ENCODE measurements around the gene KIF27. TPM values are rescaled to one million over a fixed set of nuclear protein-coding genes. Genes with fewer than 3 reads are reported as not detected.
A peak's percentile ranks its signal among the peaks of the same experiment; 100 is the strongest.

Gene KIF27
- total RNA-seq, 1 donor from 2014 or later: 16.4 TPM

- Mint-ChIP-seq H3K9me3 (peaks cover 3% of the 10 kb centered on the region), H3K27me3 (ENCODE audit: insufficient read depth, low read depth) (no peaks in the 10 kb centered on the region), H3K36me3 (peaks cover 20% of the 10 kb centered on the region), H3K4me1 (no peaks in the 10 kb centered on the region), H3K4me3 (no peak overlapping the region), H3K27ac (no peak overlapping the region)
- Histone ChIP-seq H4K20me1 (ENCODE audit: low read depth) (no peaks in the 10 kb centered on the region), H3K9me3 (ENCODE audit: low read depth) (no peaks in the 10 kb centered on the region), H3K4me1 (no peaks in the 10 kb centered on the region), H3K36me3 (peaks cover 11% of the 10 kb centered on the region), H3K79me2 (ENCODE audit: low read depth) (no peaks in the 10 kb centered on the region), H3K4me3 (no peak overlapping the region), H3F3A (ENCODE audit: low read depth) (no peaks in the 10 kb centered on the region), H3K27me3 (no peaks in the 10 kb centered on the region), H3K27ac (no peak overlapping the region), H3K9ac (no peak overlapping the region), H3K4me2 (no peak overlapping the region), H2AFZ (replicated peaks) (no peak overlapping the region)
- TF ChIP-seq EZH2 (IDR thresholded peaks at IDR 0.05): no peak
- no peak for TF ChIP-seq CTCF (IDR thresholded peaks at IDR 0.05)
- no peak for TF ChIP-seq EZH2phosphoT487 (IDR thresholded peaks at IDR 0.05)
- no peak for DNase-seq (ENCODE audit: low spot score)
These were observed 120.8 kb downstream of the KIF27 start for GRCh38 chr9:83800236-83801033.

- H4K20me1 ChIP-seq (ENCODE audit: low read depth): no peaks in the 10 kb centered on the region
- Mint-ChIP-seq H3K4me1 (no peaks in the 10 kb centered on the region), H3K9me3 (no peaks in the 10 kb centered on the region), H3K27me3 (ENCODE audit: insufficient read depth, low read depth) (no peaks in the 10 kb centered on the region), H3K27ac (no peak overlapping the region), H3K4me3 (no peak overlapping the region), H3K36me3 (peaks cover 11% of the 10 kb centered on the region)
- H3F3A ChIP-seq (ENCODE audit: low read depth): no peaks in the 10 kb centered on the region
- no peaks in the 10 kb centered on the region for H3K4me1 ChIP-seq
- H2AFZ ChIP-seq (replicated peaks): no peak overlapping the region
- H3K27me3 ChIP-seq: no peaks in the 10 kb centered on the region
- DNase-seq (ENCODE audit: low spot score): no peak
- peaks cover 11% of the 10 kb centered on the region for H3K36me3 ChIP-seq
- H3K79me2 ChIP-seq (ENCODE audit: low read depth): no peaks in the 10 kb centered on the region
- no peaks in the 10 kb centered on the region for H3K9me3 ChIP-seq (ENCODE audit: low read depth)
- no peak overlapping the region for H3K9ac ChIP-seq
- no peak overlapping the region for H3K4me3 ChIP-seq
- TF ChIP-seq EZH2 (IDR thresholded peaks at IDR 0.05) (no peak), CTCF (IDR thresholded peaks at IDR 0.05) (no peak), EZH2phosphoT487 (IDR thresholded peaks at IDR 0.05) (no peak)
- no peak overlapping the region for H3K4me2 ChIP-seq
- H3K27ac ChIP-seq: no peak overlapping the region
These were observed 127.2 kb downstream of the KIF27 start for GRCh38 chr9:83794051-83794450.

- Histone ChIP-seq H3K27me3 (no peaks in the 10 kb centered on the region), H3F3A (ENCODE audit: low read depth) (no peaks in the 10 kb centered on the region), H3K79me2 (ENCODE audit: low read depth) (no peaks in the 10 kb centered on the region), H3K4me2 (no peak overlapping the region), H3K27ac (no peak overlapping the region), H3K9ac (no peak overlapping the region), H3K36me3 (peaks cover 6% of the 10 kb centered on the region), H3K4me1 (no peaks in the 10 kb centered on the region), H4K20me1 (ENCODE audit: low read depth) (no peaks in the 10 kb centered on the region), H3K9me3 (ENCODE audit: low read depth) (no peaks in the 10 kb centered on the region), H2AFZ (replicated peaks) (no peak overlapping the region), H3K4me3 (no peak overlapping the region)
- no peak overlapping the region for H3K4me3 Mint-ChIP-seq
- no peak for TF ChIP-seq EZH2phosphoT487 (IDR thresholded peaks at IDR 0.05)
- TF ChIP-seq CTCF (IDR thresholded peaks at IDR 0.05): no peak
- TF ChIP-seq EZH2 (IDR thresholded peaks at IDR 0.05): no peak
- H3K27me3 Mint-ChIP-seq (ENCODE audit: insufficient read depth, low read depth): no peaks in the 10 kb centered on the region
- DNase-seq (ENCODE audit: low spot score): no peak
- H3K27ac Mint-ChIP-seq: no peak overlapping the region
- no peaks in the 10 kb centered on the region for H3K9me3 Mint-ChIP-seq
- H3K36me3 Mint-ChIP-seq: peaks cover 10% of the 10 kb centered on the region
- H3K4me1 Mint-ChIP-seq: no peaks in the 10 kb centered on the region
These were observed 128.5 kb downstream of the KIF27 start for GRCh38 chr9:83792746-83793145.

Small RNA genes lying within 50 kb of the gene (microRNA-seq; reads per million reads assigned to microRNA genes)
- gene MIR7-1: 34.7 reads per million, percentile 63 among the genes with 10 or more reads in this experiment

Other genes starting within 250 kb of the KIF27 start
- gene UBQLN1, start 213.5 kb downstream of the KIF27 start, total RNA-seq (ENCODE audit: low replicate concordance): 130 and 143 TPM in 2 replicates
- 19.9 and 33.4 TPM in 2 replicates for gene GKAP1, start 103.7 kb downstream of the KIF27 start, total RNA-seq (ENCODE audit: low replicate concordance)
- gene HNRNPK, start 58.8 kb upstream of the KIF27 start, total RNA-seq (ENCODE audit: low replicate concordance): 1,112 and 1,406 TPM in 2 replicates
- gene RMI1, start 59.4 kb upstream of the KIF27 start, total RNA-seq (ENCODE audit: low replicate concordance): 22.9 and 35.7 TPM in 2 replicates

Measured in neural progenitor cell (in vitro differentiated cells).